Activated gamma-delta T cell (primary cell): ENCODE results near the gene ACTN1.

Experiments used
- DNase-seq: peaks from one replicate; lab custom pipeline; 2025; lab: John Stamatoyannopoulos, UW

The ACTN1 gene

GRCh38 chr14:68824207-68824516 is 154.9 kb downstream of the ACTN1 start:
- DNase-seq, result no peak
